NCI-H1105 (cell line): Measurements from ENCODE around the gene NLRP14.

Experiments
- DNase-seq: peaks from one replicate; lab custom pipeline; 2025; lab: John Stamatoyannopoulos, UW

The NLRP14 gene

GRCh38 chr11:7050191-7050590 lies 29.9 kb downstream of the NLRP14 start:
- no peak for DNase-seq

- DNase-seq = no peak
These were observed 36.7 kb downstream of the NLRP14 start for GRCh38 chr11:7056828-7057513.

GRCh38 chr11:7057641-7058040 lies 37.4 kb downstream of the NLRP14 start:
- DNase-seq = no peak

DNA sequence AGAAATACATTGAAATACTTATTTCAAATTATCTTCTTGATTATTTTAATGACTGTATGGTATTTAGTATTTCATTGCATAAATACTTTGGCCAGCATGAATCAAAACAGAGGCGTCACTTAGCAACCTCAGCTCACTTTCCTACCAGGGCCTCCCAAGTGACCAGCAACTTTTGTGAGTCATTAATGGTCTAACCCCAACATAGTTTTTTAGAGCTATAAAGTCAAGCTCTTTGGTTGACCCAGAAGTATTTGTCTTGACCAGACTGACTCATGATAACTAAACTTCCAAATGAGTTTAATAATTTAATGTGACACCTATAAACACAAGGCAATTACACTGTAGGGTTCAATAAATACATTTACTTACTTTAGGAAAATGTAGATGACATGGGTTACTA lies 40.6 kb downstream of the NLRP14 start:
- no peak for DNase-seq

DNA sequence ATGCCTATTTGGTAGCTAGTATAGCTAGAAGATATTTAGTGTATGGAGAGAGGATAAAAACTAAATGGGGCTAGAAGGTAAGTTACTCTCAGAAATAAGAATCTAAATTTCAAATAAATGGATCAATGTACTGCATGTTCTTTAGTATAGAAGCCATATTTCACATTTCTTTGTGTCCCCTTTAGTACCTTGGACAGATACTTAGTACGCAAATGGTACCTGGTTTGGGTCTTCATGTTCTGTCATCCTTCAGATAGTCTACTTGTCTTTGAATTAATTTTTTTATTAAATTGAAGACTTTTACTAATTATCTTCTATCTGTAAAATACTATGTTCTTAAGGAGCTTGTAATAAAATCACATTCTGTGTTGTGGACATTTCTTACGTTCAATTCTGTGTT lies 42.3 kb downstream of the NLRP14 start:
- no peak for DNase-seq

DNA sequence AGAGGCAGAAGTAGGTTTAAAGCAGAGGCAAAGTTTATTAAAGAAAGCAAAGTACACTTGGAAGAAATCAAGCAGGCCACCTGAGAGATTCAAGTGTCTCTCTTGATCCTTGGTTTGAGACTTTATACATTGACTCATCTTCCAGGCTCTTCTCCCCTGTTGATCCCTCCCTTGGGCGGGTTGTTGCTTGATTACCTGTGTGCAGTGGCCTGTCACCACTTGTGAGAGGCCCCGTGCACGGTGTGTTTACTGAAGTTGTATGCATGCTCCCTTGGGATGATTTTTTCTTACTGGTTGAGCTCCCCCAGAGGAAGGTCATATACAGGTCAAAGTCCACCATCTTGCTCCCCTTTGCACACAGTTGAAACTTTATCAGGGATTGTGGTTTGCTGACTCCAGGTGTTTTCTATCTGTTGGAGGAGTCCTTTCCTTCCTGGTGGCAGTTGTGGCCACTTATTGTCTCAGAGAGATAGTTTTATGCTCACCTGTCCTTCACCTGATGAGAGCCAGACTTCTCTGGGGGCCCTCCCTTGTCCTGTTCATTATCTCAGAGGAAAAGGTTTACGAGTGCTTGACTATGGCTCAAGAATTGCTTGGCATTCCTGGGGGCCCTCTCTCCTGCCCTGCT lies 52.2 kb downstream of the NLRP14 start:
- no peak for DNase-seq

DNA sequence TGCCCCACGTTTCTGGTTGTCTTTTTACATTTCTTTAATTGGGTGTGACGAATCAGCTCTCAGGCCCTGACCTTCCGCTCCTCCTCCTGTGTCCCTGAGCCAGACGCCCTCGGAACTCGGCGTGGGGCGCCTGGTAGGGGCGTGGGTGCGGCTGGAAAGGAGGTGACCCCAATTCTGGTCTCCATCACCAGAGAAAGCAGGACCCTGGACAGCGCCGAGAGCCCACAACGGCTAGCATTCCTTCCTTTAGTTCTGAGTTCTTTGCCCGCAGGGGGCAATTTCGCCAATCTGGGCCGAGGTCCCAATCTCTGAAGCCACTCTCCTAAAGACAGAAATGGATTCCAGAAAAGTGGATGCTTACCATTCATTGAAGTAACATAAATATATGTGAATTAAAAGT lies 56.8 kb downstream of the NLRP14 start:
- DNase-seq = no peak

DNA sequence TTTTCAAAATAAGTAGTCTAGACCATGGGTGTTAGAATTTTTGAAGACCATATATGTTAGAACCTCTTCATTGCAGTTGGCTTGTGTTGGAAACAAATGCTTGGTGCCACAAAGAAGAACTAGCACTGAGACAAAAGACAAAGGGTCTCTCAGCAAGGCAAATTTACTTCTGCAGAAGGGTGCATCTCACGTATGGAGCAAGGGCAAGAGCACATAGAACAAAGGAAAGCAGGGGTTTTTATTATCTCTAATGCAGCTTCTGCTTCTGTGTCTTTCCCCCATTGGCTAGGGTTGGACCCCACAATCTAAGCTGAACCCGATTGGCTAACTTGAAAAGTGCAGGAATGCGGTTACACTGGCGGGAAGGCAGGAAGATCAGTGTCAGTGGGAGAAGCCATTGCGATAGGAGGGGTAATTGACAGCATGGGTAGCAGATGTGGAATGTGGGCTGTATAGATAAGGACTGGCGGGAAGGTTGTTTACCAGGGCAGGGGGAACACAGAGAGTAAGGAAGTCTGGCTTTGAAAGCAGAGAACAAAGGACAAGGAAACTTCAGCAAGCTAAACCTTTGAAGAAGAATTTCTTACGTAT lies 59.4 kb downstream of the NLRP14 start:
- no peak for DNase-seq

DNA sequence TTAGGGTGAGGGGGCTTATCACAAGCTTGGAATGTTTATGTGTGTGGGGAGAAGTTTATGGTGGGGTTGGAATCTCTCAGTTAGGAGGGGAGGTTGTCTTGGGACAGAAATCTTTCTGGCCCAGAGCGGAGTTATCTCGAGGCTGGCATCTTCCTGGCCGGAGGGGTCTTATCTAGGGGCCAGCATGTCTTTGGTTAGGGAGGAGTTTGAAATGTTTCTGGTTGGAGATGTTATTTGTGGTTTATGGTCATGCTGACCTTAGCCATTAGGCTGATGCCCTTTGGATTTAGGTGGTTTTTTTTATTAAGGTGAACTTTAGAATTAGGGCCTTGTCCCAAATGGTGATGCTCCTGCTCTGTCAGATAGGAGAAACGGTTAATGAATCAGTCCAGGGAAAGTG lies 60.6 kb downstream of the NLRP14 start:
- DNase-seq = no peak

- DNase-seq = no peak
These were observed 61.2 kb downstream of the NLRP14 start for GRCh38 chr11:7081441-7081840.

- DNase-seq = no peak
These were observed 68.6 kb downstream of the NLRP14 start, which contains the start of gene RBMXL2 for GRCh38 chr11:7088921-7089320. RBMXL2 (plus strand) TSS chr11:7088998; CDS start chr11:7089121, 123 bp downstream.

GRCh38 chr11:7089328-7090251 lies 69.3 kb downstream of the NLRP14 start:
- DNase-seq = no peak

GRCh38 chr11:7098235-7098832 lies 78.1 kb downstream of the NLRP14 start:
- peak; percentile 40 for DNase-seq

DNA sequence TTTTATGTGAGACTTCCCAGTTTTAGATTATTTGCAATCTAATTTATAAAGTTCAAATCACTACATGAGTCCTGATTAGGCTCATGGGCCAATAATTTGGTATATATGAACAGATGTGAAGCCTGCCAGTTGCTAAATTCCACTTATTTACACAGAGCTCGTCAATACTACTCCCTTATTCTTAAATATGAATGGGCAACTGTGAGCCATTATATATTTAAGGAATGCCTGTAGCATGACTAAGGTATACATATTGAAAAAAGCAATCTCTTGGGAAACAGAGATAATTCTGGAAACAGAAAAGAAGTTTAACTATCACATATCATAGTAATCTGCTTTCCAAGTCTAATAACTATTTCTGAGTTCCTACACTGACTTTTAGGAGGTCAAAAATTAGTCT lies 95.5 kb downstream of the NLRP14 start:
- DNase-seq = no peak

- DNase-seq = no peak
These were observed 96.1 kb downstream of the NLRP14 start for GRCh38 chr11:7116370-7116769.
